Breast epithelium (tissue), 4 donors: ENCODE measurements around the gene HMGXB3. TPM values are rescaled to one million over a fixed set of nuclear protein-coding genes. Genes with fewer than 3 reads are reported as not detected.
"Not testable (repeated sequence)": the region's sequence is repeated elsewhere in the genome, so short reads cannot be mapped to it uniquely, and the experiment has no call there.

Source experiments
- DNase-seq, 2 donors: peaks; one replicate each; pipeline ENCODE4 v3.0.0-alpha.2; 2019; ENCODE audit warnings: low spot score in 2 of 2
- H3K27ac ChIP-seq, 2 donors: fragments of 200-600 bp; sonication (generic) in 1 of 2; one replicate each; pipeline ENCODE4 v1.5.1; 2016 to 2019; ENCODE audit warnings: mild to moderate bottlenecking in 1 of 2
- H3K27me3 ChIP-seq, 2 donors: fragments of 200-600 bp; sonication (generic) in 1 of 2; one replicate each; pipeline versions ENCODE4 v1.5.1 to v1.6.0; 2017 to 2019; ENCODE audit warnings: control low read depth in 1 of 2, mild to moderate bottlenecking in 1 of 2
- H3K36me3 ChIP-seq: fragments of 200-600 bp; one replicate; pipeline ENCODE4 v1.5.1; 2019
- H3K4me1 ChIP-seq, 2 donors: fragments of 200-600 bp; sonication (generic); one replicate each; pipeline ENCODE4 v1.5.1; 2016 to 2019; ENCODE audit warnings: control low read depth in 1 of 2
- H3K4me3 ChIP-seq, 3 donors: fragments of 200-600 bp; sonication (generic); 1 replicate in 2 of 3; 2 replicates in 1 of 3; pipeline ENCODE4 v1.5.1; 2016 to 2019; ENCODE audit warnings: mild to moderate bottlenecking in 3 of 3, moderate library complexity in 2 of 3
- H3K9me3 ChIP-seq, 2 donors: fragments of 200-600 bp; sonication (generic) in 1 of 2; one replicate each; pipeline ENCODE4 v1.5.1; 2016 to 2019; ENCODE audit warnings: control low read depth in 1 of 2
- CTCF ChIP-seq, 3 donors: fragments of 450-650 bp; IDR thresholded peaks; one replicate each; pipeline ENCODE4 v1.5.1; 2016 to 2017; ENCODE audit warnings: antibody characterized with exemption in 3 of 3, mild to moderate bottlenecking in 3 of 3, moderate library complexity in 3 of 3
- POLR2A ChIP-seq: fragments of 450-650 bp; IDR thresholded peaks from one replicate; pipeline ENCODE4 v1.6.1; 2016; ENCODE audit warnings: antibody characterized with exemption, mild to moderate bottlenecking, moderate library complexity
- POLR2AphosphoS5 ChIP-seq, 3 donors: sonication (generic); formaldehyde crosslinking; IDR thresholded peaks; one replicate each; pipeline ENCODE4 v1.6.1; 2017; ENCODE audit warnings: antibody characterized with exemption in 3 of 3
- intact Hi-C: fragments of 100-400 bp; cut with DNase I; formaldehyde crosslinking; loops from one replicate; pipeline ENCODE4 v1.15.1; 2023; ENCODE audit warnings: low total_unique reads
- total RNA-seq, 3 donors: library from RNA; depleted of rRNA; stranded (reverse); fragments of >200 nt; gene quantifications; one replicate each; pipeline ENCODE4 v1.1.0, GENCODE V29; 2016

HMGXB3 gene
- total RNA-seq, 3 donors from 2014 or later: 35.2 to 80.9 (median 57.7) TPM

GRCh38 chr5:150022158-150022531, 21.6 kb downstream of the HMGXB3 start:
- intact Hi-C loops: no loop called here
- no peak for DNase-seq
- H3K4me3 ChIP-seq: peak overlapping the region in 2 of 3 donors; percentile 18 to 21
- H3K4me1 ChIP-seq: peaks cover 0 to 9% of the 10 kb centered on the region in 2 donors
- peaks cover 7% of the 10 kb centered on the region for H3K36me3 ChIP-seq
- no peaks in the 10 kb centered on the region for H3K9me3 ChIP-seq
- TF ChIP-seq CTCF (IDR thresholded peaks at IDR 0.05) (no peak), POLR2AphosphoS5 (IDR thresholded peaks at IDR 0.05) (no peak), POLR2A (no peak)
- peak overlapping the region; percentile 71 to 77 for H3K27ac ChIP-seq
- no peaks in the 10 kb centered on the region for H3K27me3 ChIP-seq

GRCh38 chr5:150022681-150023080, 22.1 kb downstream of the HMGXB3 start:
- Histone ChIP-seq H3K4me1 (peaks cover 0 to 9% of the 10 kb centered on the region in 2 donors), H3K27me3 (no peaks in the 10 kb centered on the region), H3K36me3 (peaks cover 7% of the 10 kb centered on the region), H3K9me3 (no peaks in the 10 kb centered on the region), H3K4me3 (no peak overlapping the region), H3K27ac (peak overlapping the region; percentile 71 to 77)
- DNase-seq: no peak
- intact Hi-C loops: no loop called here
- TF ChIP-seq CTCF (IDR thresholded peaks at IDR 0.05) (no peak), POLR2AphosphoS5 (IDR thresholded peaks at IDR 0.05) (no peak), POLR2A (no peak)

GRCh38 chr5:150023136-150023535, 22.6 kb downstream of the HMGXB3 start:
- intact Hi-C loops: no loop called here
- peaks cover 0 to 9% of the 10 kb centered on the region in 2 donors for H3K4me1 ChIP-seq
- TF ChIP-seq CTCF (IDR thresholded peaks at IDR 0.05) (no peak), POLR2AphosphoS5 (IDR thresholded peaks at IDR 0.05) (no peak), POLR2A (no peak)
- no peaks in the 10 kb centered on the region for H3K27me3 ChIP-seq
- no peaks in the 10 kb centered on the region for H3K9me3 ChIP-seq
- DNase-seq: no peak
- peaks cover 7% of the 10 kb centered on the region for H3K36me3 ChIP-seq
- H3K27ac ChIP-seq: peak overlapping the region; percentile 71
- H3K4me3 ChIP-seq: no peak overlapping the region

- intact Hi-C loops: no loop called here
- DNase-seq: peak in 1 of 2 donors; percentile 46
- peaks cover 7% of the 10 kb centered on the region for H3K36me3 ChIP-seq
- peaks cover 0 to 9% of the 10 kb centered on the region in 2 donors for H3K4me1 ChIP-seq
- H3K27ac ChIP-seq: peak overlapping the region; percentile 71 to 86
- H3K4me3 ChIP-seq: no peak overlapping the region
- H3K9me3 ChIP-seq: no peaks in the 10 kb centered on the region
- TF ChIP-seq CTCF (IDR thresholded peaks at IDR 0.05): no peak
- no peak for TF ChIP-seq POLR2AphosphoS5 (IDR thresholded peaks at IDR 0.05)
- TF ChIP-seq POLR2A: no peak
- H3K27me3 ChIP-seq: no peaks in the 10 kb centered on the region
Observed at GRCh38 chr5:150024346-150024984, 23.9 kb downstream of the HMGXB3 start.

- intact Hi-C loops: no loop called here
- H3K9me3 ChIP-seq: no peaks in the 10 kb centered on the region
- peaks cover 0 to 9% of the 10 kb centered on the region in 2 donors for H3K4me1 ChIP-seq
- TF ChIP-seq POLR2A (no peak), CTCF (IDR thresholded peaks at IDR 0.05) (no peak), POLR2AphosphoS5 (IDR thresholded peaks at IDR 0.05) (no peak)
- H3K4me3 ChIP-seq: no peak overlapping the region
- no peak for DNase-seq
- H3K27me3 ChIP-seq: no peaks in the 10 kb centered on the region
- H3K36me3 ChIP-seq: peaks cover 7% of the 10 kb centered on the region
- H3K27ac ChIP-seq: peak overlapping the region; percentile 15 to 19
Observed at GRCh38 chr5:150026682-150027172, 26.2 kb downstream of the HMGXB3 start.

- H3K27ac ChIP-seq, DNase-seq, H3K27me3 ChIP-seq, H3K9me3 ChIP-seq, H3K4me1 ChIP-seq, H3K4me3 ChIP-seq, intact Hi-C loops: not testable (repeated sequence)
- peaks cover 16% of the 10 kb centered on the region for H3K36me3 ChIP-seq
Observed at GRCh38 chr5:150028047-150028446, 27.5 kb downstream of the HMGXB3 start.
